PFSK-1 (cell line): Measurements from ENCODE around the gene CDK1.

ENCODE experiments used
- REST ChIP-seq, 2 experiments: IDR thresholded peaks; 2 replicates each; pipeline versions ENCODE4 v1.6.1 to v1.8.0; 2011 to 2012; ENCODE audit warnings: low read depth in 2 of 2, low read length in 2 of 2, control low read depth in 1 of 2, inconsistent platforms in 1 of 2, mild to moderate bottlenecking in 1 of 2, moderate library complexity in 1 of 2; ENCODE audit not compliant: insufficient read depth in 1 of 2
- TAF1 ChIP-seq: IDR thresholded peaks from 2 replicates; pipeline ENCODE4 v1.6.1; 2012; ENCODE audit warnings: low read length, control low read depth, borderline replicate concordance; ENCODE audit not compliant: insufficient read depth

GRCh38 chr10:60822809-60823208 is 44.5 kb downstream of the CDK1 start:
- TF ChIP-seq REST (IDR thresholded peaks at IDR 0.05; ENCODE audit: insufficient read depth in 1 of 2, low read depth in 2 of 2, low read length in 2 of 2) (no peak), TAF1 (no peak)
